ENCODE data around the gene C2orf76.

C2orf76 gene

DNA sequence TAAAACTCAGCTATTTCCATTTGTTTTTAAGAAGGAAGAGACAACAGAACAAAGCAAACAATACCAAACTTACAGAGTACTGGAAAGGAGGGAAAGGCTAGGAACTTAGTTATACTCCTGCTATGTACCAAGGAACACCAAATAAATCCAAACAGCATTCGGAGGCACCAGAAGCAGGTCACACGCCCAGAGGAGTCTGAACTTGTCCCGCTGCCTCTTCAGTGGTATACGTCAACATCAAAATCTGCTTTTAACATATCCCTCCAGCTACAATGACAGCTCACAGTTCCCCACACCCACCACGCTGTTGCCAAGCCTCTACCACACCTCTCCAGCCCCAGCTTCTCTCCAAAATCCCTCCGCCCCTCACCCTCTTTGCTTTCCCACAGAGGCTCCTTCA is 17.3 kb downstream of the C2orf76 start:
- TF ChIP-seq, protein P1, sequence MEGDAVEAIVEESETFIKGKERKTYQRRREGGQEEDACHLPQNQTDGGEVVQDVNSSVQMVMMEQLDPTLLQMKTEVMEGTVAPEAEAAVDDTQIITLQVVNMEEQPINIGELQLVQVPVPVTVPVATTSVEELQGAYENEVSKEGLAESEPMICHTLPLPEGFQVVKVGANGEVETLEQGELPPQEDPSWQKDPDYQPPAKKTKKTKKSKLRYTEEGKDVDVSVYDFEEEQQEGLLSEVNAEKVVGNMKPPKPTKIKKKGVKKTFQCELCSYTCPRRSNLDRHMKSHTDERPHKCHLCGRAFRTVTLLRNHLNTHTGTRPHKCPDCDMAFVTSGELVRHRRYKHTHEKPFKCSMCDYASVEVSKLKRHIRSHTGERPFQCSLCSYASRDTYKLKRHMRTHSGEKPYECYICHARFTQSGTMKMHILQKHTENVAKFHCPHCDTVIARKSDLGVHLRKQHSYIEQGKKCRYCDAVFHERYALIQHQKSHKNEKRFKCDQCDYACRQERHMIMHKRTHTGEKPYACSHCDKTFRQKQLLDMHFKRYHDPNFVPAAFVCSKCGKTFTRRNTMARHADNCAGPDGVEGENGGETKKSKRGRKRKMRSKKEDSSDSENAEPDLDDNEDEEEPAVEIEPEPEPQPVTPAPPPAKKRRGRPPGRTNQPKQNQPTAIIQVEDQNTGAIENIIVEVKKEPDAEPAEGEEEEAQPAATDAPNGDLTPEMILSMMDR (IDR thresholded peaks at IDR 0.05; ENCODE audit: low read depth, low read length) = no peak
- no peak for DNase-seq
- H3K4me3 ChIP-seq (ENCODE audit: low read depth, low read length) = no peak overlapping the region
- no peaks in the 10 kb centered on the region for H3K9me3 ChIP-seq
- H3K36me3 ChIP-seq = no peaks in the 10 kb centered on the region
- no peaks in the 10 kb centered on the region for H3K27me3 ChIP-seq
- no peaks in the 10 kb centered on the region for H3K4me1 ChIP-seq

DNA sequence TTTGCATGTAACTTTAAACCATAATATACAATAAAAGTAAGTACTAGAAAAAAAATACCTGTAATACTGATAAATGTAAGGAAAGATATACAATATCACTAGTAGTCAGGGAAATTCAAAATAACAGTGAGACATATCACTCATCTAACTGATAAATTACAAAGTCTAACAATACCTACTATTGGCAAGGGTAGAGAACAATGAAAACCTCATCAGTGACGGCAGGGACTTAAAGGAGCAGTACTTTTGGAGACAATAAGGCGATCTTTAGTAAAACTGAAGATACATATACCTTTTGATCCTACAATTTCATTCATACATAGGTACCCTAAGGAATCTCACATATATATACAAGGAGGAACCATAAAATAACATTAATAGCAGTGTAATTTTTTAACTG is 24.9 kb downstream of the C2orf76 start:
- Histone ChIP-seq H3K4me1 (no peaks in the 10 kb centered on the region), H3K27me3 (no peaks in the 10 kb centered on the region), H3K4me3 (ENCODE audit: low read depth, low read length) (no peak overlapping the region), H3K9me3 (no peaks in the 10 kb centered on the region), H3K36me3 (no peaks in the 10 kb centered on the region)
- TF ChIP-seq, protein P1 (IDR thresholded peaks at IDR 0.05; ENCODE audit: low read depth, low read length) = no peak
- DNase-seq = no peak

DNA sequence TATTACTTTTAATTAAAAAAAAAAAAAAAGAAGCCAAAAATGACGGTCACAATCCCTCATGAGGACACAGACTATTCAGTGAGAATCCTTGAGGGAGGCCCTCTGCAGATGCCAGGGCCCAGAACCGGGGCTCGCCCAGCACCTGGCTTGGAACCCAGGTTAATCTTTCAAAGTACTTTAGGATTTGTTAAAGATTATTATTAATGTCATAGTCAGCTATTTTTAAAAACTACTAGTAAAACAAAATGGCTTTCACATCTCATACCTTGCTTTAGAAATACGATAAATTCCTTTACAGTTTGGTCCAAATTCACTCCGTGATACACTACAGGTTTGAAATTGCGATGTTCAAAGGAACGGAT is 27.1 kb downstream of the C2orf76 start:
- Histone ChIP-seq H3K4me1 (no peaks in the 10 kb centered on the region), H3K4me3 (ENCODE audit: low read depth, low read length) (no peak overlapping the region), H3K27me3 (no peaks in the 10 kb centered on the region), H3K36me3 (no peaks in the 10 kb centered on the region), H3K9me3 (no peaks in the 10 kb centered on the region)
- TF ChIP-seq, protein P1 (IDR thresholded peaks at IDR 0.05; ENCODE audit: low read depth, low read length) = no peak
- DNase-seq = no peak

DNA sequence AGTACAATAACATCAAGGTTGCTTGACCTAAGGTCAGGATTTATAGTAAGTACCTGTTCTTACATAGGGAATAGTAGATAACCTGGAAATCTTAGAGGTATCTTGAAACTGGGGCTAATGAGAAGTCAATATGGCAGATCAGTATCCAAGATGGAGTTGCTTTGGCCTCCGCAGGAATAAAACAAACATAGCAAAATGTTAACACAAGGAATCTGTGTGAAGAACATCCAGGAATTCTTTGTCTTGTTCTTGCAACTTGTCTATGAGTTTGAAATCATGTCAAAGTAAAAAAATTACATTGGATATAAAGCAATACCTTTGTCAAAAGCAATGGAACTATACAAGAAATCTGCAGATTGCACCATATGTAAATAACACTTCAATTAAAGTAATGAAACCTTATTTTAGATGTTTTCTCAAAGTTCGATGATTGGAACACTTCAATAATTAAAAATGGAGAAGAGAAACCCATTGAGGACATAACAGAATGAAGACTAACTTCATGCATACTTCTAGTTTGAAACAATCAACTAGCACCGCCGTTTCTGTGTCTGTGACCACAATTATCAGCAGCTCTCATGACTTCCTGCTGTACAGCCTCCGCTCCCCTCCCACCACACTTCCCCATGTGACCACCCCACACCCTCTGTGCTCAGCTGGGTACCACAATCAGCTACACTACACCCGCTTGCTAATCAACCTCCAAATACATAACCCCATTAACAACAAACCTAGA is 27.6 kb downstream of the C2orf76 start:
- H3K4me3 ChIP-seq (ENCODE audit: low read depth, low read length) = no peak overlapping the region
- no peaks in the 10 kb centered on the region for H3K4me1 ChIP-seq
- H3K9me3 ChIP-seq = no peaks in the 10 kb centered on the region
- TF ChIP-seq, protein P1 (IDR thresholded peaks at IDR 0.05; ENCODE audit: low read depth, low read length) = no peak
- DNase-seq = no peak
- H3K36me3 ChIP-seq = no peaks in the 10 kb centered on the region
- H3K27me3 ChIP-seq = no peaks in the 10 kb centered on the region

DNA sequence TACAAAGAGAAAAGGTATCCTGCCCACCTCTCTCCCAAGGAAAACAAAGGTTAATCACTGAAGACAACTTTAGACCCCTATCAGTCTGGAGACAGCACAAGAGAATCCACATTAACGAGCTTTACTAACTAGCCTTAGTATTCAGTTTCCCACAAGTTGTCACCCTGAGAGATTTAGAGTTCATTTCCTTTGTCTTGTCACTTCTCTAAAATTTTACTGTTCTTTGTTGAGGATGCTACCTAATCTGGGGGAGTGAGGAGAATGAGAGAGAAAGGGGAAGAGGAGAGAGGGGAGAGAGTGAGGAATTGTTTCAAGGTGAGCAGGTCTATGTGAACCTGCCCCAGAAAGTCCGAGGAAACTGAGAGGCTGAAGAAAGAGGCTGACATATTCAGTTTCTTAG is 28.4 kb downstream of the C2orf76 start:
- no peaks in the 10 kb centered on the region for H3K4me1 ChIP-seq
- TF ChIP-seq, protein P1 (IDR thresholded peaks at IDR 0.05; ENCODE audit: low read depth, low read length) = no peak
- H3K36me3 ChIP-seq = no peaks in the 10 kb centered on the region
- no peaks in the 10 kb centered on the region for H3K9me3 ChIP-seq
- DNase-seq = no peak
- no peaks in the 10 kb centered on the region for H3K27me3 ChIP-seq
- H3K4me3 ChIP-seq (ENCODE audit: low read depth, low read length) = no peak overlapping the region

DNA sequence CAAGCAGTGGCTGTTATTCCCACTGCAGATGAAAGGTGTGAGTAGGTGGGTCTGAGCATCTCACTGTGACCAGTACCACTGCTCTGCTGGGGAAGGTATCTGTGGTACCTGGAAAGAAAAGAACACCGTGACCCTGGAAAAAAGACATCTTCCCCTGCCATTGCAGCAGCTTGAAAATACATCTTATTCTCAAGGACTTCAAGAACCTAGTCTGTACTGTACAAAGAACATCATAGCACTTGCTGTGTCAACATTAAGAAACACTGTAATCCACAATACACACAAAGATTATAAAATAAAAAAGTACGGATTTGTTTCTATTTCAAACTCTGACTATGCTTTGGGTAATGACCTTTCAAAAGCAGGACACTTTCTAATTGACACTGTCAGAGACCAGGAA is 28.9 kb downstream of the C2orf76 start:
- Histone ChIP-seq H3K4me1 (no peaks in the 10 kb centered on the region), H3K9me3 (no peaks in the 10 kb centered on the region), H3K27me3 (no peaks in the 10 kb centered on the region), H3K36me3 (no peaks in the 10 kb centered on the region), H3K4me3 (ENCODE audit: low read depth, low read length) (no peak overlapping the region)
- no peak for DNase-seq
- TF ChIP-seq, protein P1 (IDR thresholded peaks at IDR 0.05; ENCODE audit: low read depth, low read length) = no peak
